ENCODE data around the gene ESRRA.
A peak's percentile ranks its signal among the peaks of the same experiment; 100 is the strongest.

Gene ESRRA

DNA sequence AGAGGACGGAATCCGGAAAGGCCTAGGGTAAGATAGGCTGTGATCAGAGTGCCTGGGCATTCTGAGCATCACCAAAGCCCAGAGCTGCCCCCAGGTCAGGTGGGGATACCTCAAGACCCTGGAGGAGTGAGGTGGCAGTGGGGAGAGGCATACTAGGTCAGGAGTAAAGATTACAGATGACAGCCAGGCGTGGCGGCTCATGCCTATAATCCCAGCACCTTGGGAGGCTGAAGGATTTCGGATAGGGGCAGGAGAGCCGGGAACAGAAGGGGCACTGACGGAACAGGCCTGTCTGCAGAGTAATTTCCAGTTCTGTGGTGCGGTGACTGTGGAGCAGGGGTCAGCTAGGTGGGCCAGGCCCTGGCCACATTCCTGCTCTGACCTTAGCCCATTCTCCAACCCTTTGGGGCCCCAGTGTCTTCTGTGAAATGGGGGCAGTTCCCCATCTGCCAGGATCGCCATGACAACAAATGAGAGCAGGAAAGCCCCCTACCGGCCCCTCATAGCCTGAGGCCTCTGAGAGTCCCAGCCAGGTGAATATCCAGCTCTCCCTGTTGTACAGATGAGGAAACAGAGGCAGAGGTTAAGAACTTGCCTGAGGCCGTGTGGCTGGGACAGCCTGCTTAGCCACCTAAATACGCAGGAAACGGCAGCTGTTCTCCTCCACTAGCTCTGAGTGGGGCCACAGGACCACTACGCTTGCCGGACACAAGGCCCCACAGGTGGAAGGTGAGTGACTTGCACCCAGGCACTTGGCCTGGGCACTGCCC lies 30.1 kb upstream of the ESRRA start:
- no peak for DNase-seq (ENCODE audit: low spot score)

DNA sequence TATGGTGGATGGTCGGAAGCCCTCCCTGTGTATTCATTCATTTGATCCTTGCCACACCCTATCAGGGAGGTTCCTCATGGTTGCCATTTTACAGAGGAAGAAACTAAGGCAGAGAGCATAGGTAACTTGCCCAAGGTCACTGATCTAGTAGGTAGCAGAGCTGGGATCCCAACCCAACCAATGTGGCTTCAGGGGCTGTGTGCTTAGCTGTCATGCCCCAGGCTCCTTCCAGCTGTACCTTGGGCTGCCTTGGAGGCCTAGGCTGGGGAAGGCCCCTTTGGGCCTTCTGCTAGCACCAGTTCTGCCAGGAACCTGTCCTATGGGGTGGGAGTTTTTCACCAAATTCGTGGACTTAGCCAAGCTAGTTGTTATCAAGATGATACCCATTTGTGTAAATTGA lies 29.5 kb upstream of the ESRRA start:
- DNase-seq (ENCODE audit: low spot score): no peak

DNA sequence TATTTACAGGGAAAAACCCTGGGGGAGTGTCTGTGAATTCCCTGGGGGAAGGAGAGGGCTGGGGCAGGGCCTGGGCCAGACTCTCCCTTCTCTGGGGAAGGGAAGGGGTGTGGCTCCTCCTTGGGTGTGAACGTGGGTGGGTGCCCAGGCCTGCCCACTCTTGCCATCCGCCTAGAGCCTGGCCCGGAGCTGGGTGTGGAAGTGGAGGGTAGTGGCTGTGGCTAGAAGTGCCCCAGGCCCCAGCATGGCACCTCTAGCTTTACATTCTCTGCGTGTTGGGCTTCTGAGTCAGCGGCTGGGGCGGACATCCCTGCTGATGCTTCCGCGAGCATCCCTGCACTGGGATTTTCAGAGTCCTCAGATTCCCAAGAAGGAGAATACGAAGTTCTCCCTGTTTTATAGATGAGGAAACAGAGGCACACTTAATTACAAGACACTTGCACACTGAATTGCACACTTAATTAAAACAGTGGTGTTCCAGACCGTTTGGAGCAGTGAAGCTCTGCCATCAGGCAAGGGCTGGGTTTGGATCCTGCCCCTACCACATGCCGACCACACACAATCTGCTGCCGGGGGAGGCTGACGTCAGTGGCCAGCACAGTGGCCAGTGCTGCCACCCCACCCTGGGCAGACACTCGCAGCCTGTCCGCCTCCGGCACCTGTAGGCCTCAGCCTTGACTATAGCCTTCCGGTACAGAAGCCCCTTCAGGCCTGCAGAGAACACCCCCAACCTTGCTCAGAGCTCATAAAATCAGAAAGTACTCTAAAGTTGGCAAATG lies 28.5 kb upstream of the ESRRA start:
- DNase-seq (ENCODE audit: low spot score): no peak

DNA sequence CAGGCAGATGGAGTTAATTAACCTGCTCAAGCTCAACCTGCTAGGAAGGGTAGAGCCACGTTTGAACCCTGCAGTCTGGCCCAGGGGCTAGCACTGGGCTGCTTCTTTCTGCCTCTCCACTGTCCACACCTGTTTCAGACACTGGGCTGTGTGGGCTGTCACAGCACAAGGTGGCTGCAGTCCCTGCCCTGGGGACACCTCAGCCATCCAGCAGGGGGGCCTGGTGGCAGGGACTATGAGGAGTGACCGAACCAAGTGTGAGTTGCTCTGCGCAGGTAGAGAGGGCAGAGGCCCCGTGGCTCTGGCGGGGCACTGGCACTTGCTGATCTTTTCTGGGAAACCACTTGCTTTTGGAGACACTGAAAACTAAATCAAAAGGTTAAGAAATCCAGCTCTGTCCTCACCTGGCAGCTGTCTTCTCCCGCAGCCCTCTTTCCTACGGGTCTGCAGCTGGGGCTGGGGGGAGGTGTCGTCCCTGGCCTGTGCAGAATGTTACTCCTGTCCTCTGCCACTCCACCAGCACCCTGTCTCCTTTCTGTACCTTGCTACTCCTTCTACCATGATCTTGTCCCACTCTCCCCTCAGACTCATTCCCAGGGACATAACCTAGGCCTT lies 26.6 kb upstream of the ESRRA start:
- DNase-seq (ENCODE audit: low spot score): no peak

DNA sequence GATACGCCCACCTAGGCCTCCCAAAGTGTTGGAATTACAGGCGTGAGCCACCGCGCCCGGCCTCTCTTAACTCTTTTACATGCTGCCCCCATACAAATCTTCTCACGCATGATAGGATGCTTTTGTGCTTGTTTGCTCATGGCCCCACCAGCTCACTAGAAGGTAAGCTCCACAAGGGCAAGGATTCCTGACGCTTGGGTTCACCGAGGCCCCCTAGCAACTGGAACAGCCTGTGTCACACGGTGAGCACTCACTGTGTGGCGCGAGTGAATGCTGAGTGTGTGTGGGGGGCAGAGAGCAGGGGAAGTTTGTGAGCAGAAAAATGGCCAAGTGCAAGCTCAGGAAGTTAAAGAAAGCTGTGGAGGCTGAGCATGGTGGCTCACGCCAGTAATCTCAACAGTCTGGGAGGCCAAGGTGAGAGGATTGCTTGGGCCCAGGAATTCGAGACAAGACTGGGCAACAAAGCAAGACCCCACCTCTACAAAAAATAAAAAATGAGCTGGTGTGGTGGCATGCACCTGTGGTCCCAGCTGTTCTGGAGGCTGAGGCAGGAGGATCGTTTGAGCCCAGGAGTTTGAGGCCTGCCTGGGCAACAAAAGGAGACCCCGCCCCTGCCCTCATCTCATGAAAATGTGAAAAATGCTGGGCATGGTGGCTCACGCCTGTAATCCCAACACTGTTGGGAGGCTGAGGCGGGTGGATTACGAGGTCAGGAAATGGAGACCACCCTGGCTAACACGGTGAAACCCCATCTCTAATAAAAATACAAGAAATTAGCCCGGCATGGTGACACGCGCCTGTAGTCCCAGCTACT lies 23.2 kb upstream of the ESRRA start:
- no peak for DNase-seq (ENCODE audit: low spot score)

DNA sequence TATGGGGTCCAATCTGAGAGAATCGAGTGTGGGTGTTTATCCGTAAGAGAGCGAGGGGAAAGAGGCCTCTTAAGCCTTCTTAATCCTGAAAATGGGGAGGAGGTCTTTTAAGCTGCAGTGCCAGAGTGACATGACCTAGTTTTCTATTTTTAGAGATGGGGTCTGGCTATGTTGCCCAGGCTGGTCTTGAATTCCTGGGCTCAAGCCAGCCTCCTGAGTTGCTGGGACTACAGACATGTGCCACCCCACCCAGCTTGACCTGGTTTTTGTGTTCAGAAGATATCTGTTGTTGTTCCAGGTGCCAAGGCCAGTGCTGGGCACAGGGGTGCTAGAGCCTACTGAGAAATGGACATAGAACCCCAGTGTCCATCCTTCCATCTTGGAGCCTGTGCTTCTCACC lies 22.2 kb upstream of the ESRRA start:
- DNase-seq (ENCODE audit: low spot score): no peak

DNA sequence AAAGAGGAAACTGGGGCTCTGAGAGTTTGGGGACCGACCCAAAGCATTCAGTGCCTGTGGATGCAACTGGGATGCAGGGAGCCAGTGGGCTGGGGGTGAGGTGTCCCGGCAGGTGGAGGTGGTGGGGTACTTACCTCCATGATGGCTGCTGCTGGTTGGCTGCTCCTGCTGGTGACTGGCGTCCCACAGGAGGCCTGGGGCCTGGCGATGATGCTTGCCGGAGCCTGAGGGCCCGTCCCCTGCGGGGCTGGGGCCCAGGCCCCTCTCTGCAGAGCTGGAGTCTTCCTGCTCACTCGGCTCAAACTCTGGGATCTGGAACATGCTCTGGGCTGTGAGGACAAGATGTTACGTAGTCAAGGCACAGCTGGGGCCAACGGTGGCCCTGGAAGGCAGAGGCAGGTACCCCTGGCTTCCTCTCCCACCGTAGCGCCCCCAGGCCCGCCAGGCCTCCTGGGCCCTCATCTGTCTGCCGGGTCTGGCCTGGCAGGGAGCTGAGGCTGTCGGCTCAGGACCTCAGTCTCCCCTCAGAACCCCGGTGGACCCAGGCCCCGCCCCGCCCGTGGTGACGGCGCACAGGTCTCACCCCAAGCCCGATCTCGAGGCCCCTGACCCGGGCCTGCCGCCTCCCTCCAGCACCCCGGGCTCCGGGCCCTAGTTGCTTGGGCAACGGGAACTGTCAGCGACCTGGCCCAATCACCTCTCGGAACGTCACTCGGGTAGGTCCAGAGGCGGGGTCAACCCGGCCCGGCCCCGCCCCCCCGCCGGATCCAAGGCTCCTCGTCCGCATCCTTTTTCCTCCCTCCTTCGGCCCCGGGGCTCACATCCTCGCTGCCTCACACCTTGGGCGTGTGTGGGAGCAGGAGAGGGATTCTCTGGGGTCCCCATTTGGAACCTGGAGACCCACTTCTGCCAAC lies 21.0 kb upstream of the ESRRA start, which contains the start of gene BAD:
BAD (minus strand) TSS at position 618 of the 914 bp plus-strand sequence; CDS start at position 321, 297 bp downstream.
- peak; percentile 97 for DNase-seq (ENCODE audit: low spot score)

DNA sequence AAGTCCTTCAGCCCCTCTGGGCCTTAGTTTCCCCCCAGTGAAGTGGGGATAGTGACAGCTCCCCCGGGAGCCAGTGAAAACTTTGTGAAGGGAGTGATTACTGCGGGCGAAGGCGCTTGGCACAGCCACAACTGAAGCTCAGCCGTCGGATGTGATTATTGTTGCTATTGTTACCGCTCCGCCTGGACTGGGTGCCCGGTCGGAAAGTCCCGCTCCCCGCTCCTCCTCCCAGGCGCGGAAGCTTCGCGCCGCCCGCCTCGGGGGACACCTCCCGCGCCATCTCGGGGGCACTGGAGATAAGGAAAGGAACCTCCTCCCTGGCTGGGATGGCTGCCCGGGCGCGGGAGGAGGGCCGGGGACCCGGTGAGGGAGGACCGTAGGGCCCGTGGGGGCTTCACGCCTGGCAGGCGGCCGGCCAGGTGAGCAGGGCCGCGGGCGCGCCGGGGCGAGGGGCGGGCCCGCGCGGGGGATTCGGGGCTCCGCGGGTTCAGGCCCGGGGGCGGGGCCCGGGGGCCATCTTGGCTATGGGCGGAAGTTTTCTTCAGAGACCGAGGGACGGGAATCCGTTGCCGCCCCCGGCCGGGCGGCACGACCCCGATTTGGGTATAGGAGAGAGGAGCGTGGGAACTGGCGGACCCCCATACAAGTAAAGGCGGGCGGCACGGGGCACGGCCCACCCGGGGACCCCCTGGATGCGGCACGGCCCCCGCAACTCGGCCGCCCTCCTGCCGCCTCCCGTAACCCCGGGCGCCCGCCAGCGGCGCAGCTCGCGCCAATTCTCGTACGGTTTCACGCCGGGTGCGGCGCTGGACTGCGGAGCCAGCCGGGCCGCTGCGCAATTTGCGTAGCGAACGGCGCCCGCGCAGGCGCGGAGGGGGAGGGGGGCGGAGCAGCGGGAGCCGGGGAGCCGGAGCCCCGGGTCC lies 20.1 kb upstream of the ESRRA start, which contains the start of gene GPR137:
GPR137 (plus strand) TSS at position 887 of the 923 bp plus-strand sequence. CDS start 677 bp downstream, outside the sequence.
- peak; percentile 85 for DNase-seq (ENCODE audit: low spot score)

DNA sequence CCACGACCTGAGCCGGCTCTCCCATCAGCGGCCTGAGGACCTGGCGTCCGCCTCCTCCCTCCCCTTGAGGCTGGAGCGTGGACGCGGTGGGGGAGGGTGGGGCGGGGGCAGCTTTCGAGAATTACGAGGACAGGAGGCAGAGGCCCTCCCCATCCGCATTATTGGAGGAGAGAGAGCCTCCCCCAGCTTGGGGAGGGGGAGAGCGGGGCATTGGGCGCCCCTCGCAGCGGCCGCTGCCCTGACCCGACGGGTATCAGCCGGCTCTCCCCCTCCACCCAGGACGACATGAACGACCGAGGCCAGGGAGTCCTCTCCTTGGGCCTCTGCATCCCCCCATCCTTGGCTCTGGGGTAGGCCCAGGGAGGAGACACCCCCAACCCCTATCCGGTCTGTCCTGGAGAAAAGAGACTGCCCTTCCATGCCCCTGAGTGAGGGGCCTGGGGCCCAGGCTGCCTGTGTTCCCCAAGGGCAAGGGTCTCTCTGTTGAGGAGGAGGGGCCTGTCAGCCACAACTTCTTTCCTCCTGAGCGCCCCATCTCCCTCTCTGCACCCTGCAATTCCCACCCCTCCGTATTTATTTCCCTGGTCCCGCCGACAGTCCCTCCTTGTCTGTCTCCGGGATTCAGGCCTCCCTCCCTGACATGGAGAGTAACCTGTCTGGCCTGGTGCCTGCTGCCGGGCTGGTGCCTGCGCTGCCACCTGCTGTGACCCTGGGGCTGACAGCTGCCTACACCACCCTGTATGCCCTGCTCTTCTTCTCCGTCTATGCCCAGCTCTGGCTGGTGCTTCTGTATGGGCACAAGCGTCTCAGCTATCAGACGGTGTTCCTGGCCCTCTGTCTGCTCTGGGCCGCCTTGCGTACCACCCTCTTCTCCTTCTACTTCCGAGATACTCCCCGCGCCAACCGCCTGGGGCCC lies 19.2 kb upstream of the ESRRA start:
- no peak for DNase-seq (ENCODE audit: low spot score)

DNA sequence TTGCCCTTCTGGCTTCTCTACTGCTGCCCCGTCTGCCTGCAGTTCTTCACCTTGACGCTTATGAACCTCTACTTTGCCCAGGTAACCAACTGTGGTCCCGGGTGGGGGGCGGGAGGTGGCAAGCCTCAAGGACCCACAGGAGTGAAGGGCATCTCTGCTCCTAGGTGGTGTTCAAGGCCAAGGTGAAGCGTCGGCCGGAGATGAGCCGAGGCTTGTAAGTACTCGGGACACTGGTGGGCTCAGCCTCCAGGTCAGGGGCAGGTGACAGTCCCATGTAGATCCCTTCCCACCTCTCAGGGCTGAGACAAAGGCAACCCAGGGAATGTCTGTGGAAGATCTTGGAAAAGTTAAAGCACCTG lies 18.5 kb upstream of the ESRRA start:
- no peak for DNase-seq (ENCODE audit: low spot score)

DNA sequence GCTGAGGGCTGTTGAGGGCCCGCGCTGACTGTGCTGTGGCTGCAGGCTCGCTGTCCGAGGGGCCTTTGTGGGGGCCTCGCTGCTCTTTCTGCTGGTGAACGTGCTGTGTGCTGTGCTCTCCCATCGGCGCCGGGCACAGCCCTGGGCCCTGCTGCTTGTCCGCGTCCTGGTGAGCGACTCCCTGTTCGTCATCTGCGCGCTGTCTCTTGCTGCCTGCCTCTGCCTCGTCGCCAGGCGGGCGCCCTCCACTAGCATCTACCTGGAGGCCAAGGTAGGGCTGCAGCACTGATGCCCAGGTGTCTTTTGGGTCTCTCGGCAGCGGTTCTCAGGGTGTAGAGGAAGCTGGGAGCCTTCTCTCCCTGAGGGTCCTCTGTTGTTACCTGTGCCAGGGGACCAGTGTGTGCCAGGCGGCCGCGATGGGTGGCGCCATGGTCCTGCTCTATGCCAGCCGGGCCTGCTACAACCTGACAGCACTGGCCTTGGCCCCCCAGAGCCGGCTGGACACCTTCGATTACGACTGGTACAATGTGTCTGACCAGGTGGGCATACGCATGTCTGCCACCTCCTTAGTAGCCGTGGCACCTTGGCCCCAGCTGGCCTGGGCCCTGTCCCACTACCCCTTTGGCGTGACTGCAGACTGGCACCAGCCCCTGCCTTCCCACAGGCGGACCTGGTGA lies 17.5 kb upstream of the ESRRA start:
- DNase-seq (ENCODE audit: low spot score): no peak

DNA sequence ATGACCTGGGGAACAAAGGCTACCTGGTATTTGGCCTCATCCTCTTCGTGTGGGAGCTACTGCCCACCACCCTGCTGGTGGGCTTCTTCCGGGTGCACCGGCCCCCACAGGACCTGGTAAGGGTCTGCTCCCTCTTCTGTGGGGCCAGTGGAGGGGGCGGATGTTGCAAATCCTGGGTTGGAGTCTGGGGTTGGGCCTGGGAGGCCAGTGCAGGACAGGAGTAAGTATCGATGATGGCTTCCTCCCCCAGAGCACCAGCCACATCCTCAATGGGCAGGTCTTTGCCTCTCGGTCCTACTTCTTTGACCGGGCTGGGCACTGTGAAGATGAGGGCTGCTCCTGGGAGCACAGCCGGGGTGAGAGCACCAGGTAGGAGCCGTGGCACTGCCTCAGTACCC lies 17.0 kb upstream of the ESRRA start:
- DNase-seq (ENCODE audit: low spot score): no peak

DNA sequence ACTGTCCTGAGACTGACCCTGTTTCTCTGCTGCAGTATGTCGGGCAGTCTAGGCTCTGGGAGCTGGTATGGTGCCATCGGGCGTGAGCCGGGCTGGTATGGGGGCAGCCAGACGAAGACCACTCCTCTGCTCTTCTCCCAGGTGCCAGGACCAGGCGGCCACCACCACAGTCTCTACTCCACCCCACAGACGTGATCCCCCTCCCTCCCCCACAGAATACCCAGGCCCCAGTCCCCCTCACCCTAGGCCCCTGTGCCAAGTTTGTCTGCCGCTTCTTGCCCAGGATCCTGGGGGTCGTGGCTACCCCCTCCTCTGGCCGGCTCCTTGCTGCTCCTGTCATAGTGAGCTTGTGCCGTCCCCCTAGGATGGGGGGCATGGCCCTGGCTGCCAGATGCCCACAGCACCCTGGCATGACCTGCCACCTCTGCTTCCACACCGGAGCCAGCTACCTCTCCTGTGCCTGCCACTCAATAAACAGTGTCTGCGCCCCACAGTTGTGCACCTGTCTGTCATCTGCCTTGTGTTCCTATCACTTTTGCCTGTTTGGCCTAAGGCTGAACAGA lies 16.2 kb upstream of the ESRRA start:
- DNase-seq (ENCODE audit: low spot score): no peak

DNA sequence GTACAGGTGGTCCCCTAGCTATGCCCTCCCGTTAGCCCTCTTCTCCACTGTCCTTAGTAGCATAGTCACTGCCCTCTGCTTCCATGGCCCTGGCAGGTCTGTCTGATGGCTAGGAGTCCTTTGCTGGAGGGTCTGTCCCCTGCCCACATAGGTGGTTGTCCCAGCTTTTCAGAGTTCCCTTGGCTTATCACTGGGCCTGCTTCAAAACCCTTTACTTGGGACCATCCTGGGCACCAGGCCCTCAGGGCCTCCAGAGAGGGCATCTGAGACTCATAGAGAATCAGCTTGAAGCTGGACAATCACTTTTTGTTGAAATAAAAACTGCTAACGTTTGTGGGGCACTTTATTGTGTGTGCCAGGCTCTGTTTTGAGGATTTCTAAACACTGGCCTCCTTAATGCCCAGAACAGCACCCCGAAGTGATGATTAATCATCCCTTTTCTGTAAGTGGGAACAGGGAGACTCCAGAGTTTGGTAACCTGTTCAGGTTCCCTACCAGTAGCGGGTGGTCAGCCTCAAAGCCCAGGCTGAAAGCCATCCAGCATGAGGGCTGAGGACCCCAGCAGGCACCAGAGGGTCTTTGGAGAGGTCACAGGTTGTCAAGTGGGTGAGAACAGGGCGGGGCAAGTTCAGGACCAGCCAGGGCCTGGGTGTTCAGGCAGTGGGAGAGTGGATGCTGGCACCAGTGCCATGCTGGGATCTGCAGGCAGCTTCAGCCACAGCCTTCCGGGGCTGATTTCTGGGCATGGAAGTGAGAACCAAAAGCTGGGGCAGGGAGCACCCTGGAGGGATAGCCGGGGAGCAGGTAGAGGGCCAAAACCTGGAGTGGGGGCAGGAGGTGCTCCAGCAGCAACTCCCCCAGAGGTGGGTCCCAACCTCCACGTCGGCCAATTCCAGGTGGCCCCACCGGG lies 14.7 kb upstream of the ESRRA start:
- DNase-seq (ENCODE audit: low spot score): no peak

DNA sequence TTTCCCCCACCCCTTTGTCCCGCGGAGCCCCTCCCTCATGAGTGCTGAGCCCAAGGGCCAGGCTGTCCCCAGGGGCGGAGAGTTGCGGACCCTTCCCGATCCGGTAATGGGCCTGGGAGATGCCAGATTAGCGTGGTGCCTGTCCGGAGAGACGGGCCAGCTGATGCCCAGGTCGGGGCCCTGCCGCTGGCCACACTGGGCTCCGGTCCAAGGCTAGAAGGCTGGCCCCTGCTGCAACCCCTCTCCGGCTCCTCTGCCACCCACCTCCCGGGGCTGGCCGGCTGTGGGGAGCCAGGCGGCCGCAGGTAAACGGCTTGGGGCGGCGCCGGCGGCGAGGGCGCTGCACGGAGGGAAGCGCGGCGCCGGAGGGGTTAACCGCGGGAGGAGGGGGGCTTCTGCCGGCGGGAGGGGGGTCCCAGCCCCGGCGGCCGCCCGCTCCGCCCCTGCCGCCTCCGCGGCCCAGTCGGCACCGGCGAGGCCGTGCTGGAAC lies 14.0 kb upstream of the ESRRA start, which contains the start of gene KCNK4:
KCNK4 (plus strand) TSS at position 41 of the 490 bp plus-strand sequence. CDS start 1,717 bp downstream, outside the sequence.
- no peak for DNase-seq (ENCODE audit: low spot score)

DNA sequence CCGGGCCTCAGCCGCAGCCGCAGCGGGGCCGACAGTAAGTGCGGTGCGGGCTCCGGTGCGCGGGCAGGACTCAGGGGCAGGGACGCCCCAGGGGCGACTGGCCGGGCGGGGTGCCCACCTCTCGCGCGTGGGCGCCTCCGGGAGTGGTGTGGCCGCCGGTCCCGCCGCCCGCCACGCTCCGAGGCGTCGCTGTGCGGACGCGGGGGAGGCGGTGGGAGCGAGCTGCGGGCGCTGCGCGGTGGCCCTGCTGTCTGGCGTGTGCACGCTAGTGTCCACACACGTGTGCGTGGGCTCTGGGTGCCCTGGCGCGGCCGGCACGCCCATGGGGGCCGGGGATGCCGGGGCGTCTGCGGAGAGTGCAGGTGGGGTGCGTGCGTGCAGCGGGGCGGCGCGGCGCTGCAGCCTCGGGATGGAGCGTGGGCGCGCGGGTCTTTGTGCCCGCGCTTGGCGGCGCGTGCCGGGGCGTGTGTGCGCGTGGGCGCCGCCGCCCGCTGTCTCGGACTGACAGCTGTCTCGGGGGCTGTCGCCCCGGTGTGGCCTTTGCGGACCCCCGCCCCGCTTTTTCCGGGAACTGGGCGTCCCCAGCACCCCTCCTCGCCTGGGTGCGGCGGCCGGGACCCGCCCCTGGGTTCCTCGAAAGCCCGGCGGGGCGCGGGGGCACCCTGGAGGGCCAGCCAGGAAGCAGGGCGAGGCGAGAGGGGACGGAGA lies 13.4 kb upstream of the ESRRA start:
- no peak for DNase-seq (ENCODE audit: low spot score)
